A673 (cell line): ENCODE data around the gene CPNE8. TPM values are rescaled to one million over a fixed set of nuclear protein-coding genes. Genes with fewer than 3 reads are reported as not detected.

Experiments
- BruUV-seq: library from RNA; stranded (reverse); fragments of 400-500 nt; replicated peaks from 2 replicates; lab custom pipeline; 2021; lab: Mats Ljungman, UMichigan
- CTCF ChIA-PET: fragments of 300-600 bp; sonication (Branson Sonifier 250); formaldehyde crosslinking; loops from one replicate; lab custom pipeline; 2022; ENCODE audit warnings: antibody characterized with exemption; lab: Charles Lee
- POLR2A ChIA-PET: fragments of 300-600 bp; sonication (Branson Sonifier 250); formaldehyde crosslinking; loops from one replicate; lab custom pipeline; 2022; ENCODE audit warnings: antibody characterized with exemption; ENCODE audit not compliant: low non-redundant PET; lab: Charles Lee
- DNase-seq: peaks from one replicate; pipeline ENCODE4 v3.0.0-alpha.2; 2015; ENCODE audit warnings: low spot score
- H3K27ac ChIP-seq: fragments of 200-600 bp; sonication (generic); 2 replicates; pipeline ENCODE4 v1.5.1; 2016; ENCODE audit warnings: mixed run types, low read depth, mild to moderate bottlenecking, mixed read lengths, antibody characterized with exemption, low read length; ENCODE audit not compliant: poor library complexity, severe bottlenecking
- H3K27me3 ChIP-seq: fragments of 200-600 bp; sonication (generic); replicated peaks from 2 replicates; pipeline ENCODE4 v1.6.1; 2017; ENCODE audit warnings: mixed run types, low read depth, mild to moderate bottlenecking, mixed read lengths, antibody characterized with exemption, low read length; ENCODE audit not compliant: insufficient read depth, poor library complexity
- H3K36me3 ChIP-seq: fragments of 200-600 bp; sonication (generic); 2 replicates; pipeline ENCODE4 v1.6.1; 2016; ENCODE audit warnings: mixed run types, mild to moderate bottlenecking, mixed read lengths, antibody characterized with exemption, low read length; ENCODE audit not compliant: insufficient read depth, poor library complexity, severe bottlenecking
- H3K4me1 ChIP-seq: fragments of 200-600 bp; sonication (generic); 2 replicates; pipeline ENCODE4 v1.6.1; 2017; ENCODE audit warnings: mixed run types, mild to moderate bottlenecking, mixed read lengths, antibody characterized with exemption, low read length; ENCODE audit not compliant: insufficient read depth, poor library complexity, severe bottlenecking
- H3K4me3 ChIP-seq: fragments of 200-600 bp; sonication (generic); 2 replicates; pipeline ENCODE4 v1.5.1; 2016; ENCODE audit warnings: low read depth, mixed run types, mild to moderate bottlenecking, mixed read lengths, low read length; ENCODE audit not compliant: poor library complexity, severe bottlenecking
- H3K9me3 ChIP-seq: fragments of 200-600 bp; sonication (generic); 2 replicates; pipeline ENCODE4 v1.6.1; 2016; ENCODE audit warnings: mixed run types, low read depth, mild to moderate bottlenecking, mixed read lengths, antibody characterized with exemption, low read length; ENCODE audit not compliant: poor library complexity, severe bottlenecking
- CTCF ChIP-seq: fragments of 300-800, 200-600 bp; sonication (generic); conservative IDR thresholded peaks from 2 replicates; pipeline ENCODE4 v1.5.1; 2017; ENCODE audit warnings: low read depth, mild to moderate bottlenecking, antibody characterized with exemption, low read length, moderate library complexity, mixed read lengths
- EZH2 ChIP-seq: fragments of 200-600 bp; sonication (generic); IDR thresholded peaks from 2 replicates; pipeline ENCODE4 v1.6.1; 2017; ENCODE audit warnings: borderline replicate concordance, low read depth, mild to moderate bottlenecking, mixed read lengths, antibody characterized with exemption, low read length; ENCODE audit not compliant: poor library complexity, severe bottlenecking
- intact Hi-C: fragments of 100-400 bp; cut with micrococcal nuclease; formaldehyde crosslinking; loops from one replicate; pipeline ENCODE4 v1.10.0; 2022; ENCODE audit not compliant: unreplicated experiment
- total RNA-seq: library from RNA; stranded (reverse); gene quantifications from 2 replicates; pipeline ENCODE4 v1.2.3, GENCODE V29; 2021

CPNE8 gene
- total RNA-seq, 1 experiment from 2014 or later: 1.3 TPM

- BruUV-seq: no TSS peak
- no peak overlapping the region for H3K27ac ChIP-seq
These were observed 25.1 kb downstream of the CPNE8 start for GRCh38 chr12:38880288-38880687.

GRCh38 chr12:38878986-38879385 is 26.4 kb downstream of the CPNE8 start:
- Histone ChIP-seq H3K4me1 (no peaks in the 10 kb centered on the region), H3K27me3 (no peaks in the 10 kb centered on the region), H3K4me3 (no peak overlapping the region), H3K9me3 (no peaks in the 10 kb centered on the region), H3K36me3 (no peaks in the 10 kb centered on the region), H3K27ac (no peak overlapping the region)
- POLR2A ChIA-PET: no interaction called here
- no TSS peak for BruUV-seq
- TF ChIP-seq CTCF (no peak), EZH2 (no peak)
- intact Hi-C loops: no loop called here
- no peak for DNase-seq
- CTCF ChIA-PET: no interaction called here

More at GRCh38 chr12:38880288-38880687, 25.1 kb downstream of the CPNE8 start:
- DNase-seq: no peak
- intact Hi-C loops: no loop called here
- no peaks in the 10 kb centered on the region for H3K27me3 ChIP-seq
- H3K9me3 ChIP-seq: no peaks in the 10 kb centered on the region
- H3K36me3 ChIP-seq: no peaks in the 10 kb centered on the region
- TF ChIP-seq CTCF: no peak
- no peak for TF ChIP-seq EZH2
- POLR2A ChIA-PET: no interaction called here
- CTCF ChIA-PET: no interaction called here
- no peak overlapping the region for H3K4me3 ChIP-seq
- no peaks in the 10 kb centered on the region for H3K4me1 ChIP-seq

GRCh38 chr12:38878333-38878705 is 27.1 kb downstream of the CPNE8 start:
- no peak overlapping the region for H3K27ac ChIP-seq

More at GRCh38 chr12:38878333-38878705, 27.1 kb downstream of the CPNE8 start:
- Histone ChIP-seq H3K4me1 (no peaks in the 10 kb centered on the region), H3K4me3 (no peak overlapping the region), H3K27me3 (no peaks in the 10 kb centered on the region), H3K9me3 (no peaks in the 10 kb centered on the region), H3K36me3 (no peaks in the 10 kb centered on the region)
- BruUV-seq: no TSS peak
- ChIA-PET CTCF (no interaction called here), POLR2A (no interaction called here)
- TF ChIP-seq CTCF: no peak
- intact Hi-C loops: no loop called here
- no peak for DNase-seq
